HFFc6 (cell line): Measurements from ENCODE around the gene SERF2. TPM values are rescaled to one million over a fixed set of nuclear protein-coding genes. Genes with fewer than 3 reads are reported as not detected.
A peak's percentile ranks its signal among the peaks of the same experiment; 100 is the strongest.

Experiments used
- DNase-seq: peaks from one replicate; pipeline ENCODE4 v3.0.0-alpha.2; 2018
- H3K27ac Mint-ChIP-seq: 2 replicates; pipeline ENCODE4 v1.8.0; 2020; ENCODE audit warnings: mild to moderate bottlenecking, mixed read lengths
- H3K27me3 Mint-ChIP-seq: 2 replicates; pipeline ENCODE4 v1.8.0; 2021; ENCODE audit warnings: mild to moderate bottlenecking, moderate library complexity, mixed read lengths; ENCODE audit not compliant: insufficient read depth
- H3K36me3 Mint-ChIP-seq: 2 replicates; pipeline ENCODE4 v1.8.0; 2021; ENCODE audit warnings: low read depth, mixed read lengths
- H3K4me1 Mint-ChIP-seq: 2 replicates; pipeline ENCODE4 v1.8.0; 2020; ENCODE audit warnings: low read depth, mixed read lengths
- H3K4me3 Mint-ChIP-seq: 2 replicates; pipeline ENCODE4 v1.8.0; 2020; ENCODE audit warnings: mild to moderate bottlenecking, moderate library complexity, mixed read lengths
- H3K9me3 Mint-ChIP-seq: 2 replicates; pipeline ENCODE4 v1.8.0; 2020; ENCODE audit warnings: mild to moderate bottlenecking, mixed read lengths
- CTCF ChIP-seq: fragments of 200-600 bp; sonication (generic); IDR thresholded peaks from 2 replicates; pipeline ENCODE4 v1.5.0; 2021; ENCODE audit warnings: antibody characterized with exemption, mild to moderate bottlenecking
- total RNA-seq, 6 experiments: library from RNA; stranded (reverse); fragmentation: NEBNext Ultra II Directional; extraction: Animal tissue kit (Norgen Biotek cat#: 25700); gene quantifications; 2 replicates in 1 of 6; 3 replicates in 5 of 6; pipeline ENCODE4 v1.2.3, GENCODE V29; 2021

The SERF2 gene
- total RNA-seq, 6 experiments from 2014 or later: 908 to 1,158 (median 1,046) TPM

GRCh38 chr15:43794269-43795037, 2.3 kb downstream of the SERF2 start:
- Mint-ChIP-seq H3K36me3 (peaks cover 62% of the 10 kb centered on the region), H3K27me3 (peaks cover 13% of the 10 kb centered on the region), H3K4me3 (peak overlapping the region; percentile 98), H3K27ac (peak overlapping the region; percentile 98), H3K4me1 (peaks cover 61% of the 10 kb centered on the region), H3K9me3 (no peaks in the 10 kb centered on the region)
- DNase-seq: peak; percentile 82
- TF ChIP-seq CTCF: no peak

GRCh38 chr15:43795197-43795596, 3.1 kb downstream of the SERF2 start:
- Mint-ChIP-seq H3K27me3 (peaks cover 15% of the 10 kb centered on the region), H3K27ac (no peak overlapping the region), H3K9me3 (no peaks in the 10 kb centered on the region), H3K4me3 (peak overlapping the region; percentile 98; the same call in 1 of the 2 replicates), H3K4me1 (peaks cover 66% of the 10 kb centered on the region), H3K36me3 (peaks cover 70% of the 10 kb centered on the region)
- no peak for TF ChIP-seq CTCF
- no peak for DNase-seq

GRCh38 chr15:43795997-43796396, 3.9 kb downstream of the SERF2 start:
- Mint-ChIP-seq H3K36me3 (peaks cover 78% of the 10 kb centered on the region), H3K4me3 (no peak overlapping the region), H3K27me3 (peaks cover 20% of the 10 kb centered on the region), H3K27ac (peak overlapping the region; percentile 70; the same call in 1 of the 2 replicates), H3K9me3 (no peaks in the 10 kb centered on the region), H3K4me1 (peaks cover 72% of the 10 kb centered on the region)
- DNase-seq: no peak
- TF ChIP-seq CTCF: no peak

- Mint-ChIP-seq H3K27me3 (peaks cover 22% of the 10 kb centered on the region), H3K4me3 (peak overlapping the region; percentile 5; the same call in 1 of the 2 replicates)
These were observed 4.4 kb downstream of the SERF2 start for GRCh38 chr15:43796566-43796965.

GRCh38 chr15:43799209-43799944, 7.3 kb downstream of the SERF2 start:
- H3K4me3 Mint-ChIP-seq: no peak overlapping the region
- H3K27ac Mint-ChIP-seq: peak overlapping the region; percentile 95
- peaks cover 63% of the 10 kb centered on the region for H3K4me1 Mint-ChIP-seq
- DNase-seq: no peak
- no peak for TF ChIP-seq CTCF
- H3K27me3 Mint-ChIP-seq: peaks cover 22% of the 10 kb centered on the region
- H3K36me3 Mint-ChIP-seq: peaks cover 69% of the 10 kb centered on the region
- H3K9me3 Mint-ChIP-seq: no peaks in the 10 kb centered on the region

More at GRCh38 chr15:43796566-43796965, 4.4 kb downstream of the SERF2 start:
- Mint-ChIP-seq H3K9me3 (no peaks in the 10 kb centered on the region), H3K4me1 (peaks cover 75% of the 10 kb centered on the region), H3K36me3 (peaks cover 84% of the 10 kb centered on the region), H3K27ac (peak overlapping the region; percentile 70)
- no peak for DNase-seq
- TF ChIP-seq CTCF: no peak
